WTC11 (cell line): Measurements from ENCODE around the gene DMD. TPM values are rescaled to one million over a fixed set of nuclear protein-coding genes. Genes with fewer than 3 reads are reported as not detected.
"Not testable (repeated sequence)": the region's sequence is repeated elsewhere in the genome, so short reads cannot be mapped to it uniquely, and the experiment has no call there.

Experiments
- ATAC-seq: fragments of 200-7000 bp; cut with Tn5 transposase; 2 replicates; pipeline ENCODE4 v1.10.0; 2021; ENCODE audit warnings: mild to moderate bottlenecking, moderate library complexity
- CTCF ChIA-PET: fragments of 300-600 bp; sonication (Branson Sonifier 250); formaldehyde crosslinking; loops from one replicate; lab custom pipeline; 2021; ENCODE audit warnings: antibody characterized with exemption; lab: Charles Lee
- POLR2A ChIA-PET: fragments of 350-600 bp; sonication (Branson Sonifier 250); formaldehyde crosslinking; loops from one replicate; lab custom pipeline; 2021; ENCODE audit warnings: antibody characterized with exemption; lab: Charles Lee
- DNase-seq: peaks from one replicate; pipeline ENCODE4 v3.0.0; 2021; ENCODE audit warnings: low spot score
- H3K27ac Mint-ChIP-seq: 2 replicates; pipeline ENCODE4 v1.8.0; 2021; ENCODE audit warnings: mixed read lengths
- H3K27me3 Mint-ChIP-seq: 2 replicates; pipeline ENCODE4 v1.8.0; 2021; ENCODE audit warnings: low read depth, mild to moderate bottlenecking, moderate library complexity, mixed read lengths
- H3K36me3 Mint-ChIP-seq: 2 replicates; pipeline ENCODE4 v1.8.0; 2021; ENCODE audit warnings: mixed read lengths
- H3K4me1 Mint-ChIP-seq: 2 replicates; pipeline ENCODE4 v1.8.0; 2022; ENCODE audit warnings: mixed read lengths
- H3K4me3 Mint-ChIP-seq: 2 replicates; pipeline ENCODE4 v1.8.0; 2021; ENCODE audit warnings: mild to moderate bottlenecking, moderate library complexity, mixed read lengths
- H3K9me3 Mint-ChIP-seq: 2 replicates; pipeline ENCODE4 v1.8.0; 2021; ENCODE audit warnings: mixed read lengths
- ARID4B ChIP-seq: sonication (generic); formaldehyde crosslinking; IDR thresholded peaks from 2 replicates; pipeline ENCODE4 v1.8.0; 2023; ENCODE audit warnings: missing genetic modification reagents, mild to moderate bottlenecking, borderline replicate concordance
- CBFB ChIP-seq: sonication (generic); formaldehyde crosslinking; IDR thresholded peaks from 2 replicates; pipeline ENCODE4 v1.8.1; 2022; ENCODE audit warnings: mild to moderate bottlenecking, low read depth, missing genetic modification reagents
- FOXJ3 ChIP-seq: sonication (generic); formaldehyde crosslinking; IDR thresholded peaks from 2 replicates; pipeline ENCODE4 v1.9.0; 2021; ENCODE audit warnings: missing genetic modification reagents, mild to moderate bottlenecking, borderline replicate concordance
- HMGA2 ChIP-seq: fragments of 250-450 bp; sonication (Bioruptor Pico); IDR thresholded peaks from 2 replicates; pipeline ENCODE4 v1.4.0; 2021; ENCODE audit warnings: mild to moderate bottlenecking, moderate library complexity
- IRF2 ChIP-seq: sonication (generic); formaldehyde crosslinking; IDR thresholded peaks from 2 replicates; pipeline ENCODE4 v1.8.0; 2022; ENCODE audit warnings: low read depth, missing genetic modification reagents, borderline replicate concordance
- NFE2L1 ChIP-seq: sonication (generic); formaldehyde crosslinking; IDR thresholded peaks from 2 replicates; pipeline ENCODE4 v1.8.1; 2023; ENCODE audit warnings: missing genetic modification reagents
- NR2C2 ChIP-seq: sonication (generic); formaldehyde crosslinking; IDR thresholded peaks from 2 replicates; pipeline ENCODE4 v1.8.0; 2022; ENCODE audit warnings: mild to moderate bottlenecking, missing genetic modification reagents
- TP53 ChIP-seq: sonication (generic); formaldehyde crosslinking; IDR thresholded peaks from 2 replicates; pipeline ENCODE4 v1.8.1; 2023; ENCODE audit warnings: mild to moderate bottlenecking, missing genetic modification reagents
- ZBTB21 ChIP-seq: sonication (generic); formaldehyde crosslinking; IDR thresholded peaks from 2 replicates; pipeline ENCODE4 v1.8.1; 2023; ENCODE audit warnings: mild to moderate bottlenecking, missing genetic modification reagents, borderline replicate concordance
- ZNF121 ChIP-seq: sonication (generic); formaldehyde crosslinking; IDR thresholded peaks from 2 replicates; pipeline ENCODE4 v1.8.0; 2023; ENCODE audit warnings: missing genetic modification reagents
- total RNA-seq: library from RNA; stranded (reverse); gene quantifications from 3 replicates; pipeline ENCODE4 v1.2.3, GENCODE V29; 2021
- TF ChIP-seq, protein P1 (sequence below): fragments of 250-450 bp; sonication (Bioruptor Pico); conservative IDR thresholded peaks from 2 replicates; pipeline ENCODE4 v1.9.0; 2021; ENCODE audit warnings: mild to moderate bottlenecking
- TF ChIP-seq, protein P2 (sequence below): fragments of 250-450 bp; sonication (Bioruptor Pico); IDR thresholded peaks from 2 replicates; pipeline ENCODE4 v1.9.0; 2021; ENCODE audit warnings: mild to moderate bottlenecking
- TF ChIP-seq, protein P3 (sequence below): sonication (generic); formaldehyde crosslinking; conservative IDR thresholded peaks from 2 replicates; pipeline ENCODE4 v1.8.1; 2022; ENCODE audit warnings: mild to moderate bottlenecking, missing genetic modification reagents

DMD gene
- total RNA-seq, 1 experiment from 2014 or later = 9.1 TPM

DNA sequence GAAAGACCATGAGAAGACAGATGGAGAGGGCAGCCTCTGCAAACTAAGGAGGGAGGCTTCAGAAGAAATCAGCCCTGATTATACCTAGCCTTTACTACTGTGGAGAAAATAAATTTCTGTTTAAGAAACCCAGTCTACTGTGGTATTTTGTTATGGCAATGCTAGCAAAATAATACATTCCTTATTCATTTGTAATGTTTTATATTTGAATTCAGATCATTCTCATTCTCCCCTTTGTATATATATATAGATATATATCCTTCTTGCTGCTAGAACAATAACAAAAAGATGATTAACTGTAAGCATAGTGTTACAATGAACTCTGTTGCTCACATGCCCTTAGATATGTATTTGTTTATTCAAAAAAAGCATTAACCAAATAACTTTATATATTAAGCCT is 22.5 kb downstream of the DMD start (continued):
- TF ChIP-seq, protein P1, sequence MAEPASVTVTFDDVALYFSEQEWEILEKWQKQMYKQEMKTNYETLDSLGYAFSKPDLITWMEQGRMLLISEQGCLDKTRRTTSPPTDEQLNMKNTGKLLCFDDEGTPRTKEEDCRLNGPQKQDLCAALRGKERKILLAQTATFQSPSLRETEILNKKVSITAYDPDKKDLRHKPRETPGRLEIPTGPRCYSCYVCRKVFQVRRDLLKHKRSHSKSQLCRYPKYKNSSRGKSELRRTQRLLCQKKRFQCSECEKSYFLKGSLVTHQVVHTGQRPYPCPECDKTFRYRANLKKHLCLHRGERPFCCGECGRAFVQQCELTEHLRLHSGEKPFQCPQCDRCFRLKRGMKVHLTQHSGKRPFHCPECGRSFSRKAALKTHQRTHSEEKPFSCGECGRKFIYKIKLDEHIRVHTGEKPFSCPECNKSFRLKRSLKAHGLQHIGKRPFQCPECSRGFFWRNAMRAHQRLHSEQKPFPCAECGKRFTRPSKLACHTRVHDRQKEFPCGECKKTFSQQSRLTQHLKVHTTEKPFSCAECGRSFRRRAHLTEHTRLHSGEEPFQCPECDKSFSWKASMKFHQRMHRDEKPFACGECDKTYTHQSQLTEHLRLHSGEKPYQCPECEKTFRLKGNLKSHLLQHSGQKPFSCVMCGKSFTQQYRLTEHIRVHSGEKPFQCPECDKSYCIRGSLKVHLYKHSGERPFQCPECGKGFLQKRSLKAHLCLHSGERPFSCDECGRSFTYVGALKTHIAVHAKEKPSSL = no peak

GRCh38 chrX:33188286-33188685 is 23.1 kb downstream of the DMD start:
- POLR2A ChIA-PET = no interaction called here
- no peak overlapping the region for H3K4me3 Mint-ChIP-seq
- TF ChIP-seq HMGA2 (CRISPR knock-in tag) (no peak), TP53 (CRISPR knock-in tag) (no peak), IRF2 (no peak), NFE2L1 (CRISPR knock-in tag) (no peak), CBFB (no peak), ZBTB21 (CRISPR knock-in tag) (no peak)
- TF ChIP-seq, protein P2, sequence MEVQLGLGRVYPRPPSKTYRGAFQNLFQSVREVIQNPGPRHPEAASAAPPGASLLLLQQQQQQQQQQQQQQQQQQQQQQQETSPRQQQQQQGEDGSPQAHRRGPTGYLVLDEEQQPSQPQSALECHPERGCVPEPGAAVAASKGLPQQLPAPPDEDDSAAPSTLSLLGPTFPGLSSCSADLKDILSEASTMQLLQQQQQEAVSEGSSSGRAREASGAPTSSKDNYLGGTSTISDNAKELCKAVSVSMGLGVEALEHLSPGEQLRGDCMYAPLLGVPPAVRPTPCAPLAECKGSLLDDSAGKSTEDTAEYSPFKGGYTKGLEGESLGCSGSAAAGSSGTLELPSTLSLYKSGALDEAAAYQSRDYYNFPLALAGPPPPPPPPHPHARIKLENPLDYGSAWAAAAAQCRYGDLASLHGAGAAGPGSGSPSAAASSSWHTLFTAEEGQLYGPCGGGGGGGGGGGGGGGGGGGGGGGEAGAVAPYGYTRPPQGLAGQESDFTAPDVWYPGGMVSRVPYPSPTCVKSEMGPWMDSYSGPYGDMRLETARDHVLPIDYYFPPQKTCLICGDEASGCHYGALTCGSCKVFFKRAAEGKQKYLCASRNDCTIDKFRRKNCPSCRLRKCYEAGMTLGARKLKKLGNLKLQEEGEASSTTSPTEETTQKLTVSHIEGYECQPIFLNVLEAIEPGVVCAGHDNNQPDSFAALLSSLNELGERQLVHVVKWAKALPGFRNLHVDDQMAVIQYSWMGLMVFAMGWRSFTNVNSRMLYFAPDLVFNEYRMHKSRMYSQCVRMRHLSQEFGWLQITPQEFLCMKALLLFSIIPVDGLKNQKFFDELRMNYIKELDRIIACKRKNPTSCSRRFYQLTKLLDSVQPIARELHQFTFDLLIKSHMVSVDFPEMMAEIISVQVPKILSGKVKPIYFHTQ = no peak
- TF ChIP-seq, protein P3, sequence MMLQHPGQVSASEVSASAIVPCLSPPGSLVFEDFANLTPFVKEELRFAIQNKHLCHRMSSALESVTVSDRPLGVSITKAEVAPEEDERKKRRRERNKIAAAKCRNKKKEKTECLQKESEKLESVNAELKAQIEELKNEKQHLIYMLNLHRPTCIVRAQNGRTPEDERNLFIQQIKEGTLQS (CRISPR knock-in tag) = no peak
- CTCF ChIA-PET = no interaction called here
- DNase-seq (no peak), ATAC-seq (peak; percentile 69; the same call in 1 of the 2 replicates)
- H3K27me3 Mint-ChIP-seq = peaks cover 36% of the 10 kb centered on the region
- H3K4me1 Mint-ChIP-seq = peaks cover 27% of the 10 kb centered on the region
- H3K27ac Mint-ChIP-seq = no peak overlapping the region
- H3K9me3 Mint-ChIP-seq = no peaks in the 10 kb centered on the region
- no peaks in the 10 kb centered on the region for H3K36me3 Mint-ChIP-seq

GRCh38 chrX:33184803-33185202 is 26.5 kb downstream of the DMD start:
- H3K36me3 Mint-ChIP-seq, POLR2A ChIA-PET, CTCF ChIA-PET, H3K9me3 Mint-ChIP-seq, ATAC-seq, H3K27ac Mint-ChIP-seq, DNase-seq, H3K4me3 Mint-ChIP-seq: not testable (repeated sequence)
- peaks cover 28% of the 10 kb centered on the region for H3K4me1 Mint-ChIP-seq
- peaks cover 26% of the 10 kb centered on the region for H3K27me3 Mint-ChIP-seq

DNA sequence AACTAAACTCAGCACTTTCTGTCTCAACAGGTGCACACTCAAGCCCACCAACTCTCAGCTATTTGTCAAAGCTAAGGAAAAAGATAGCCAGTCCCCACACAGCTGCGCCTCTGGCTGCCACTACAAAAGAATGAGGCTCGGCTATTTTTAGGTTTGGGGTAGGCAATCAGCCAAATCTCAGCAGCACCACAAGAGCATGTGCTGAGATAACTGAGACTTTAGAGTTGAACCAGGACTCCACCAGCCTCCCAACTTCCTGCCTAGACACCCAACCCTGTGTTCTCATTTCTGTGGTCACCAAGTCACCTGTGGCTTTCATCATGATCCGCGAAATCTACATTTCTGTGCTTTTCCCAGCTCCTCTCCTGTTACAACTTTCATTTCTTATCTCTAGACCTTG is 28.0 kb downstream of the DMD start:
- no peak for ATAC-seq
- Mint-ChIP-seq H3K4me3 (no peak overlapping the region), H3K36me3 (peaks cover 2% of the 10 kb centered on the region; the same call in 1 of the 2 replicates), H3K27me3 (peaks cover 15% of the 10 kb centered on the region), H3K27ac (no peak overlapping the region), H3K4me1 (peaks cover 25% of the 10 kb centered on the region), H3K9me3 (no peaks in the 10 kb centered on the region)
- DNase-seq = no peak
- ChIA-PET POLR2A (no interaction called here), CTCF (no interaction called here)
- TF ChIP-seq TP53 (CRISPR knock-in tag) = no peak
- TF ChIP-seq ARID4B (CRISPR knock-in tag) = no peak
- TF ChIP-seq HMGA2 (CRISPR knock-in tag) = no peak
- TF ChIP-seq NR2C2 (CRISPR knock-in tag) = no peak
- TF ChIP-seq, protein P2 = no peak
- TF ChIP-seq ZNF121 (CRISPR knock-in tag) = no peak
- TF ChIP-seq FOXJ3 (CRISPR knock-in tag) = no peak
